ENCODE measurements around the gene FBXO31.

FBXO31 gene

GRCh38 chr16:87383505-87384161 lies at the start of gene FBXO31:
FBXO31 (minus strand) TSS chr16:87383776; CDS start chr16:87383744, 32 bp downstream.
- peak; percentile 84 for DNase-seq (ENCODE audit: low spot score)

GRCh38 chr16:87432330-87432915 lies 48.8 kb upstream of the FBXO31 start:
- no peak for DNase-seq (ENCODE audit: low spot score)

GRCh38 chr16:87431926-87432325 lies 48.4 kb upstream of the FBXO31 start:
- no peak for DNase-seq (ENCODE audit: low spot score)

GRCh38 chr16:87426423-87427215 lies 43.0 kb upstream of the FBXO31 start:
- no peak for DNase-seq (ENCODE audit: low spot score)

GRCh38 chr16:87425941-87426340 lies 42.4 kb upstream of the FBXO31 start:
- no peak for DNase-seq (ENCODE audit: low spot score)

GRCh38 chr16:87424266-87424665 lies 40.7 kb upstream of the FBXO31 start:
- no peak for DNase-seq (ENCODE audit: low spot score)

GRCh38 chr16:87423429-87423828 lies 39.9 kb upstream of the FBXO31 start:
- no peak for DNase-seq (ENCODE audit: low spot score)

GRCh38 chr16:87422106-87422505 lies 38.5 kb upstream of the FBXO31 start:
- no peak for DNase-seq (ENCODE audit: low spot score)

GRCh38 chr16:87421003-87421912 lies 37.7 kb upstream of the FBXO31 start:
- DNase-seq (ENCODE audit: low spot score) = no peak

GRCh38 chr16:87420026-87421002 lies 36.7 kb upstream of the FBXO31 start:
- DNase-seq (ENCODE audit: low spot score) = peak; percentile 30

GRCh38 chr16:87418644-87419043 lies 35.1 kb upstream of the FBXO31 start:
- no peak for DNase-seq (ENCODE audit: low spot score)

- no peak for DNase-seq (ENCODE audit: low spot score)
Measured at GRCh38 chr16:87418216-87418615, 34.6 kb upstream of the FBXO31 start.

GRCh38 chr16:87417528-87417910 lies 33.9 kb upstream of the FBXO31 start:
- no peak for DNase-seq (ENCODE audit: low spot score)

- DNase-seq (ENCODE audit: low spot score) = no peak
Measured at GRCh38 chr16:87416826-87417527, 33.4 kb upstream of the FBXO31 start.

- DNase-seq (ENCODE audit: low spot score) = no peak
Measured at GRCh38 chr16:87415441-87415840, 31.9 kb upstream of the FBXO31 start.

- no peak for DNase-seq (ENCODE audit: low spot score)
Measured at GRCh38 chr16:87414251-87414680, 30.7 kb upstream of the FBXO31 start.

GRCh38 chr16:87412996-87413421 lies 29.4 kb upstream of the FBXO31 start:
- no peak for DNase-seq (ENCODE audit: low spot score)

GRCh38 chr16:87412371-87412995 lies 28.9 kb upstream of the FBXO31 start:
- no peak for DNase-seq (ENCODE audit: low spot score)

GRCh38 chr16:87411375-87412271 lies 28.0 kb upstream of the FBXO31 start:
- DNase-seq (ENCODE audit: low spot score) = no peak

All from hematopoietic multipotent progenitor cell treated with erythropoietin and hydrocortisone succinate and interleukin-3 and kit ligand, for 15 days (in vitro differentiated cells).